GM18907 (cell line): ENCODE data around the gene RETREG3.
"Not testable (repeated sequence)": the region's sequence is repeated elsewhere in the genome, so short reads cannot be mapped to it uniquely, and the experiment has no call there.

Experiments
- ATAC-seq: cut with Tn5 transposase; IDR thresholded peaks from one replicate; pipeline ENCODE4 v1.9.1; 2021; ENCODE audit warnings: mild to moderate bottlenecking, moderate library complexity; ENCODE audit not compliant: unreplicated experiment

Gene RETREG3

GRCh38 chr17:42574463-42574862 lies 34.7 kb downstream of the RETREG3 start:
- no peak for ATAC-seq

GRCh38 chr17:42573095-42573494 lies 36.1 kb downstream of the RETREG3 start:
- no peak for ATAC-seq

GRCh38 chr17:42571435-42572225 lies 37.5 kb downstream of the RETREG3 start:
- ATAC-seq = no peak

- no peak for ATAC-seq
These were observed 40.6 kb downstream of the RETREG3 start for GRCh38 chr17:42568341-42569111.

- ATAC-seq = peak; percentile 65
These were observed 42.1 kb downstream of the RETREG3 start, which contains the start of gene MLX for GRCh38 chr17:42566883-42567573. TSS of gene MLX (plus strand) at chr17:42567100. CDS start at chr17:42567125, 25 bp downstream.

GRCh38 chr17:42566215-42566882 lies 42.8 kb downstream of the RETREG3 start:
- peak; percentile 8 for ATAC-seq

GRCh38 chr17:42565523-42566214 lies 43.5 kb downstream of the RETREG3 start:
- no peak for ATAC-seq

GRCh38 chr17:42564815-42565522 lies 44.2 kb downstream of the RETREG3 start:
- ATAC-seq = no peak

GRCh38 chr17:42563950-42564349 lies 45.2 kb downstream of the RETREG3 start:
- no peak for ATAC-seq

GRCh38 chr17:42563543-42563942 lies 45.6 kb downstream of the RETREG3 start:
- no peak for ATAC-seq

- no peak for ATAC-seq
These were observed 46.0 kb downstream of the RETREG3 start for GRCh38 chr17:42563143-42563509.

GRCh38 chr17:42562388-42563142 lies 46.6 kb downstream of the RETREG3 start:
- no peak for ATAC-seq

- ATAC-seq = peak; percentile 51
These were observed 47.2 kb downstream of the RETREG3 start, which contains the start of gene COASY for GRCh38 chr17:42561897-42562387. TSS of gene COASY (plus strand) at chr17:42562148. CDS start at chr17:42562623, 475 bp downstream.

GRCh38 chr17:42560246-42560645 lies 48.9 kb downstream of the RETREG3 start:
- no peak for ATAC-seq

GRCh38 chr17:42559075-42559474 lies 50.1 kb downstream of the RETREG3 start:
- no peak for ATAC-seq

- not testable (repeated sequence) for ATAC-seq
These were observed 53.1 kb downstream of the RETREG3 start for GRCh38 chr17:42555961-42556617.

- ATAC-seq = no peak
These were observed 54.0 kb downstream of the RETREG3 start for GRCh38 chr17:42555122-42555622.
